IPS DF 19.7 (cell line): ENCODE results near the gene RAF1.
"Not testable (repeated sequence)": the region's sequence is repeated elsewhere in the genome, so short reads cannot be mapped to it uniquely, and the experiment has no call there.

Experiments
- DNase-seq: peaks from one replicate; pipeline ENCODE4 v3.0.0-alpha.2; 2013; ENCODE audit warnings: low read depth, low spot score

RAF1 gene

GRCh38 chr3:12677616-12678015 is 13.7 kb upstream of the RAF1 start:
- DNase-seq, result no peak

DNA sequence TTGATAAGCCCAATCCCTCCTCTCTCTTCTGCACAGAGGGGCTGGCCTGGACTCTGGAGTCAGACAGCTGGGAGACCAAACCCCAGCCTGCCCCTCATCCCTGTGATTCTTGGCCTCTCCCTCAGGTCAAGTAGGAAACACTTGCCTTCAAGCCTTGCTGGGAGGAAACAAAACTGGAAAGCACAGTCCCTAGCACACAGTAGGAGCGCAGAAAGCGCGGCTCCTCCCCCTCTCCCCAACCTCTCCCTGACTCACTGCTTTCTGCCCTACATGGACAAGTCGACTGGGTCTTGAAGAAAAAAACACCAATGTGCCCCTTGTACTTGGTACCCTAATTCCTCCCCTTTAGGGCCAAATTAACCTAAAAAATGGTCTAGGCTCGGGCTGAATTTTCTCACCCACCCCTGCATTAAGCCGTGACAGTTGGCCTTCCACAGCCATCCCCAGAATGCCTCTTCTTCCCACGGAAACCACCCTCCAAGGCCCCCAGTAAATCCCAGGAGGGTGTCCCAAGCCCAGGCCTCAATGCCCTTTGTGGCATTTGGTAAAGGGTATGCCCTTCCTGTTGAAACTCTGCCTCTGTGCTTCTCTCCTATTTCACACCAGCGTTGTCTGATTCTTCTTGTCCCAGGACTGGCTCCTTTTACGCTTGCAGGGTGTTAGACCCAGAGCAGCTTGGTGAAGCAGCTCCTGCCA is 11.3 kb upstream of the RAF1 start:
- no peak for DNase-seq

GRCh38 chr3:12673956-12674736 is 10.2 kb upstream of the RAF1 start:
- DNase-seq, result not testable (repeated sequence)

DNA sequence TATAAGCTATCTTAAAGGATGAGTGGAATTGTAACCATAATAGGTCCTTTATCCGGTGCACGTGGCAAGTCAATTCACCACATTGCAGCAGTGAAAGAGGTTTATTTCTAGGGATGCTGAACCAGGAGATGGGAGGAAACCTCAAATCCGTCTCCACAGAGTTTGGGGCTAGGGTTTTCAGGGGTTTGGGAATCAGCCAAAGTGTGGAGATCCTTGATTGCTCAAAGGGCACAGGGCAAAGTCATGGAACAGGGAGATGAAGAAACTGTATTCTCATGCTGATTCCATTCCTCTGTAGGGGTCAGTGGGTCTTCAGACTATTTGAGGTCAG is 7.2 kb upstream of the RAF1 start:
- DNase-seq, result no peak

- no peak for DNase-seq
Observed at GRCh38 chr3:12670365-12671119, 6.6 kb upstream of the RAF1 start.

DNA sequence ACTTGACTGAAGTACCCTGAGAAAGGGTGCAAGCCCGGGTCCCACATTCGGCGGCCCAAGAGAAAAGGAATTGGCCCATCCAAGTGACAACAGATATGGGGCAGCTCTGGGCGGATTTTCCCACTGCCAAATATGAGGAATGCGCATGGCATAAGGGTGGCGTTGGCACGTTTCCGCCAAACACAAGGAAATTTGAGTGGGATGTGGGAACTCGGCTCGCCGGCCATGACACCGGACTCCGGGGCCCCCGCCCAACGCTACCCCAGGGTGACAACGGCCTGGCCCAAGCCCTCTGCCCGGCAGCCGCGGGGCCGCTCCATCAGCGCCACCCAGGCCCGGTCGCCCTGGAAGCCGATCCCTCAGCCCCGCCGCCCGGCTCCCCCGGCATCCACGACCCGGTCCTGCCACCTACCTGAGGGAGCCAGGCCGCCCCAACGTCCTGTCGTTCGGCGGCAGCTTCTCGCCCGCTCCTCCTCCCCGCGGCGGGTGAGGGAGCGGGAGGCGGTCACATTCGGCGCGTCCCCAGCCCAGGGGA is 449 bp downstream of the RAF1 start:
- DNase-seq, result no peak

- no peak for DNase-seq
Observed at GRCh38 chr3:12662593-12663400, 1.1 kb downstream of the RAF1 start.

GRCh38 chr3:12661926-12662592 is 1.9 kb downstream of the RAF1 start:
- no peak for DNase-seq

GRCh38 chr3:12661375-12661774 is 2.5 kb downstream of the RAF1 start:
- not testable (repeated sequence) for DNase-seq

- no peak for DNase-seq
Observed at GRCh38 chr3:12660196-12660595, 3.7 kb downstream of the RAF1 start.

DNA sequence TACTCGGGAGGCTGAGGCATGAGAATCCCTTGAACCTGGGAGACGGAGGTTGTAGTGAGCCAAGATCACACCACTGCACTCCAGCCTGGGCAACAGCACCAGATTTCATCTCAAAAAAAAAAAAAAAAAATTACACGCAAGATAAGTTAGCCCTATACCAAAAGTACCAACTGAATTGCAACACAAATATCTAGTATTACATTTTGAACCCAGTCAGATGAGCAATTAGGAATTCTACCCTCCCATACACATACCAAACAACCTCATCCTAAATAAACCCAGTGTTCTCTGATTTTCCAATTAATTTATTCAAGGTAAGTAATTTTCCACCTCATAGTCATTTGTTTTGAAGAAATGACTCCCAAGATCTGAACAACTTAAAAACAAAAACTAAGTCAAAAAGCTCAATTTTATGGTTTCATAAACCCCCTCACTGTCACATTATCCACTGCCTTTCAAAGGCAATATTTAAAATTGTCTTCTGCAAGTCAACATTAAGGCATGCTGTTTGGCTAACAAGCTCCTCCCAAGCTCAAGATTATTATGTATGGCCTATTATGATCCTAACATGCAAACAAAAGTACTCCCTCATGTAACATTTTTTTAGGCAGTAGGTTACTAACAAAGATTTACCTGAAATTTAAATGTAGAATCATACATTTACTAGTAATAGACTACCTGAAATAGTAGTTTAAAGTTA is 4.5 kb downstream of the RAF1 start:
- no peak for DNase-seq

- DNase-seq, result no peak
Observed at GRCh38 chr3:12658593-12659058, 5.3 kb downstream of the RAF1 start.

GRCh38 chr3:12656850-12657249 is 7.1 kb downstream of the RAF1 start:
- DNase-seq, result no peak

DNA sequence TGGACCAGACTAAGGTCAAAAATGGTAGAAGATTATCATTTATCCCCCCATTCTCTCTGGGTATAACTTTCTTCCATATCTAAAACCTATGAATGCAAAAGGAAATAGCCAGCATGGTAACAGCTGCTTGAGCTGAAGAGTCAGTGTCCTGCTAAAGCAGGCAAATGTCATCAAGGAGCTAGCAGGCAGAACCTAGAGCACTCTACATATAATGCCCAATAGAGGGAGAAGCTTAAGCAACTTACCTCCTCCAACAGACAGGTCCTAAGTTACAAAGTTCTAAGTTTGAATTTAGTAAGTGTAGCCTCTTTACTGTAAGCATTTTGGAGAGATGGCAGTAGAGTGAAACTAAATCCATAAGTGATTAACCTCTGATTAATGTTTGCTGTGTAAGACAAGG is 7.7 kb downstream of the RAF1 start:
- no peak for DNase-seq

DNA sequence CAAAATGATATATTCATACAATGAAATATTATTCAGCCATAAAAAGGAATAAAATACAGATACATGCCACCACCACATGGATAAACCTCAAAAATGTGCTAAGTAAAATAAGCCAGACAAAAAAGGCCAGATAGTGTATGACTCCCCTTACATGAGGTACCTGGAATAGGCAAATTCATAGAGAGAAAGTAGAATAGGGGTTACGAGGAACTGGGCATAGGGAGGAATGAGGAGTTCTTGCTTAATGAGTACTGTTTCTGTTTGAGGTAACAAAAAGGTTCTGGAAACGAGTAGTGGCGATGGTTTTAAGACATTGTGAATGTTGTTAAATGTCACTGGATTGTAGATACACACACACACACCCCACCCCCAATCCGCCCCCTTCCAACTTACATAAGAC is 8.2 kb downstream of the RAF1 start:
- no peak for DNase-seq

DNA sequence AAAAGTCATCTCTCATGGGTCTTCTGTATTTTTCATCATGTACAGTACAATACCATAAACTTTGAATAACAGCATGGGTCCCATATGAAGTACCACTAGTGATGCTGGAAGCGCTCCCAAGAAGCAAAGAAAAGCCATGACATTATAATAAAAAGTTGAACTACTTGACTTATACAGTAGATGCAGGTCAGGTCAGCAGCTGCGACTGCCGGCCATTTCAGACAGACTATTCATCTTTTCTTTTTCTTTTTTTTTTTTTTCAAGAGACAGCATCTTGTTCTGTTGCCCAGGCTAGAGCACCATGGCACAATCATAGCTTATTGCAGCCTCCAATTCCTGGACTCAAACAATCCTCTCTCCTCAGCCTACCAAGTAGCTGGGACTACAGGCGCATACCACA is 10.2 kb downstream of the RAF1 start:
- no peak for DNase-seq

DNA sequence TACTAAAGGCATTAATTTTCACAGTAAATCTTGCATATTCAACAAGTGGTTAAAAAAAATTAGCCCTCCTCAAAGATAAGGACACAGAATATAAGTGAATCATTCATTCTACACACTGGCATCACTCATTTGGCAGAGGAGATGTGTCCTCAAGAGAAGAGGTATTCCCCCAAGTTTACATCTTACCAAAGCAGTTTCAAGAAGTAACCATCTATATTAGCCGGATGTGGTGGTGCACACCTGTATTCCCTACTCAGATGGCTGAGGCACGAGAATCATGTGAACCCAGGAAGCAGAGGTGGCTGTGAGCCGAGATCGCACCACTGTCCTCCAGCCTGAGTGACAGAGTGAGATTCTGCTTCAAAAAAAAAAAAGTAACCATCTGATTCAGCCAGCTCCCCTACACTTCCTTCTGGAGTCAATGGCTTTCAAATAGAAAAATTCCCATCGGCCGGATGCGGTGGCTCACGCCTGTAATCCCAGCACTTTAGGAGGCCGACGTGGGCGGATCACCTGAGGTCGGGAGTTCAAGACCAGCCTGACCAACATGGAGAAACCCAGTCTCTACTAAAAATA is 15.4 kb downstream of the RAF1 start:
- DNase-seq, result no peak

GRCh38 chr3:12644331-12644937 is 19.5 kb downstream of the RAF1 start:
- no peak for DNase-seq

DNA sequence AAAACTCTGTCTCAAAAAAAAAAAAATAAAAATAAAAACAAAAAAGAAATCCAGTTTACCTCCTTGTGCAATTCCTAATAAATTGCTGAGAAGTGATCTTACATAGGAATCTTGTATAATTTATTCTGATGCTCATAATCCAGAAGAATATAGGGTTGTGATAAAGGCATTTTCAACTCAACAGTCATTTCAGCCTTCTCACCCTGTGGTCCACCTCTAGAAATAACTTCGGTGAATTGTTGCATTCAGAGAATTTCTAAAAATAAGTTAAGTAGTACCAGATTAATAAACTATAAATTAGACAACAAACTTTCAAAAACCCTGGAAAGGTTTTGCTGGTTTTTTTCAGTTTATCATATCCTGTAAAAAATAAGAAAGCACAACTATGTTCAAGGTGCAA is 20.2 kb downstream of the RAF1 start:
- DNase-seq, result no peak

GRCh38 chr3:12643010-12643380 is 20.9 kb downstream of the RAF1 start:
- DNase-seq, result no peak
